ENCODE results near the gene METAP1D.
"Not testable (repeated sequence)": the region's sequence is repeated elsewhere in the genome, so short reads cannot be mapped to it uniquely, and the experiment has no call there.

Gene METAP1D

DNA sequence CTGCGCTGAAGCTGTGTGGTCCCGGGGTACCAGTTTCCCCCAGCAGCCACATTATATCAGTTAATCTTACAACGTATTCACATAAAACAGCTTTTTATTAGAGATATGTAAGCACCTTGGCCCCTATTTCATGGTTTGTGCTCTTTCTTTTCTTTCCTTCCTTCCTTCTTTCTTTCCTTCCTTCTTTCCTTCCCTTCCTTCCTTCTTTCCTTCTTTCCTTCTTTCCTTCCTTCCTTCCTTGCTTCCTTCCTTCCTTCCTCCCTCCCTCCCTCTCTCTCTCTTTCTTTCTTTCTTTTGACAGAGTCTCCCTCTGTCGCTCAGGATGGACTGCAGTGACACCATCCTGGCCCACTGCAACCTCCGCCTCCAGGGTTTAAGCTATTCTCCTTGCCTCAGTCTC, 3.7 kb upstream of the METAP1D start:
- DNase-seq (ENCODE audit: low read depth in 1 of 2, low spot score in 1 of 2): no peak

DNA sequence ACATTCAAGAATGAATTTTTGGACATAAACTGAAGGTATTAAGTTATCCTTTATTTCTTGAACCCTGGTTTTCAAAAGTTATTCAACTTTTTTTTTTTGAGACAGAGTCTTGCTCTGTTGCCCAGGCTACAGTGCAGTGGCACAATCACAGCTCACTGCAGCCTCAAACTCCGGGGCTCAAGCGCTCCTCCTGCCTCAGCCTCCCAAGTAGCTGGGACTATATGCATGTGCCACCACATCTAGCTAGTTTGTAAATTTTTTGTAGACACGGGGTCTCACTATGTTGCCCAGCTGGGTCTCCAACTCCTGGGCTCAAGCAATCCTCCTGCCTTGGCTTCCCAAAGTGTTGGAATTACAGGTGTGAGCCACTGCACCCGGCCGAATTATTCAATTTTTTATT, 2.7 kb upstream of the METAP1D start:
- DNase-seq (ENCODE audit: low read depth in 1 of 2, low spot score in 1 of 2): not testable (repeated sequence)

DNA sequence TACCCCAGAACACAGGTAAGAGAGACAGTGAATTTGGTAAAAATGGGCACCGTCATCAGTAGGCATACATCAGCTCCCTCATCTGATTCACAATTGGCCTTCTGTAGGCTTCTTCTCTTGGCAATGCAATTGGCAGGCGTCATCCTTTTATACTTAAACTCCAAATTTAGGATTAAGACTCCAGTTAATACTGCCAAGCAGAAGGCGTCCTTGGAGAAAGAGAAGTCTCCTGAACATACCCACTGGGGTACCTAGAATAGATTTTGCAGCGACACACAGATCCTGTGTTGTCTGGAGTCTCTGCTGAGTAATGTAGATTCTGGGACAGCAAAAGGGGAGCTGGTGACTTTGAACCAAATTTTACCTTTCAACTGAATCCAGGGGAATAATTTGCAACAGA, 592 bp upstream of the METAP1D start:
- no peak for DNase-seq (ENCODE audit: low read depth in 1 of 2, low spot score in 1 of 2)

DNA sequence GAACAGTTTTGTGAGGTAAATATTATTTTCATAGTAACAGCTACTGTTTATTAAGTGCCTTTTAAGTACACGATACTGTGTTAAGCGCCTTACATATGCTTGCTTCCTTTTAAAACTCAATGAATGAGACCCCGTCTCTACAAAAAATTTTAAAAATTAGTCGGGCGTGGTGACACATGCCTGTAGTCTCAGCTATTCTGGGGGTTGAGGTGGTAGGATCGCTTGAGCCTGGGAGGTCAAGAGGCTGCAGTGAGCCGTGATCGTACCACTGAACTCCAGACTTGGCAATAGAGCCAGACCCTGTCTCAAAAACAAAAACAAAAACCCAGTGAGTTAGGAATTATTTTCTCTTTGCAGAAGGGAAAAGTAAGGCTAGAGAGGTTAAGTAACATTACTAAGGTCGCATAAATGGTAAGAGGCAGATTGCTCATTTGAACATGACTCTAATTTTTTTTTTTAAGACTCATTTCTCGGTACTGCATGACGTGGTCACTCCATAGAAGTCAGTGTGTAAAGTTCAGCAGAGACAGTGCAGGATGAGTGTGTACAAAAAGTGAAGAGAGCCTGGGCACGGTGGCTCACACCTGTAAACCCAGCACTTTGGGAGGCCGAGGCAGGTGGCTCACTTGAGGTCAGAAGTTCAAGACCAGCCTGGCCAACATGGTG, 1.1 kb downstream of the METAP1D start:
- DNase-seq (ENCODE audit: low read depth in 1 of 2, low spot score in 1 of 2): no peak

DNA sequence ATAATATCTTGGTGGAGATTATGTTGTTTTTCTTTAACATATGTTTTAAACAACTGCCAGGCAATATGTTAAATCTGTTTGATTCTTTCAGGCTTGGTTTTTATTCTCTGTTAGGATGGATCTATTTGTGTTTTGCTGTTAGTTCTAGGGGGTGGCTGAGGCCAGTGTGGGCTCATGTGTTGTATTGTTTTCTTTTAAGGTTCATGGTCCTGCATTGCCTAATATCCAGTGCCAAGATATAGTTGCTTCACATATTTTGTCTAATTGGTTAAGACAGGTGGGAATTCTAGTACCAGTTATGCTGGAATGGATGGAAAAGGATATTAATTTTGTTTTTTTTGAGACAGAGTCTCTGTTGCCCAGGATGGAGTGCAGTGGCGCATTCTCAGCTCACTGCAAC, 7.6 kb downstream of the METAP1D start:
- no peak for DNase-seq (ENCODE audit: low read depth in 1 of 2, low spot score in 1 of 2)

DNA sequence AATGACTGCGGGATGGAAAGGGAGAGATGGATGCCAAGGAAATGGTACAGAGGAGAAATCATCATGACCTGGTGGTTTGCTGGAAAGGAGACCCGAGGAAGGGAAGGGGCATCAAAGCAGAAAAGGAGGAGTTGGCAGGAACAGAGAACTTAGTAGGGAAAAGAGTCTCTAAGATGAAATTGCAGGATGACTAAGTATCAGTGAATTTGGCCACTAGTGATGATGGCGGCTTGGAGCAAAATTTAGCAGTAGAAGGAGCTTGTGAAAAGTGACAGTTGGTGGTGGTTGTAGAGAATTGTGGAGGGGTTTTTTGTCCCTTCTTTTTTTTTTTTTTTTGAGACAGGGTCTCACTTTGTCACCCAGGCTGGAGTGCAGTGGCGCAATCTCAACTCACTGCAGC, 10.1 kb downstream of the METAP1D start:
- no peak for DNase-seq (ENCODE audit: low read depth in 1 of 2, low spot score in 1 of 2)

DNA sequence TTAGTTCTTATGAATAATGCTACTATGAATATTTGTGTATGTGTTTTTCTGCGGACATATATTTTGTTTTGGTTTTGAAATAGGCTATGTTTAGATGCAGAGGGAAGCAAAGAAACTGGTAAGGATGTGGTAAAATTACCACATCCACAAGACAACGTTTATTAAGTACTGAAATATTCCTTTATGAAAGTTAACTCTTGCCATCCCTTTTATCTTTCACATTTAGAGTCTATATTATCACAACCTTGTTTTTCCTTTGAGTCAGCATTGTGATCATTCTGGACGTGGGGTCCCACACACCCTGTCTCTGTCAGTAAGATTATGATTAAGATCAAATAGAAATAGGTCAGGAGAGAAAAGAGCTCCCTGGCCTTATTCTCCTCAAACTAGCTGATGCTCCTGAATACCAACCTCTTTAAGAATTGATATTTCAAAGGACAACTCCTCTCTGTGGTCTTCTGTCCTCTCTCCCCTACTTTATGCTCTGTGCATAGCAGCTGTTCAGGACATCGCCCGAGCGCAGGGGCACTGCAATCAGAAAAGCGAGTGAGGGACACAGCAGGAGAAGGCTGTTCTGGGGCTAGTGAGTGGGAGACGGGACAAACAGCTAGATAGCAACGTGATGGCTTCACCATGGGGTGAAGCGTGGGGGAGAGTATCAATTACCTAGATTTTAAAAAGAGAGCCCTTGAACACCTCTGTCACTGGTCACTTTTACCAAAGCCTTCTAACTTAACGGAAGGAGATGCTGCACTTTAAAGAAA, 12.2 kb downstream of the METAP1D start:
- no peak for DNase-seq (ENCODE audit: low read depth in 1 of 2, low spot score in 1 of 2)

DNA sequence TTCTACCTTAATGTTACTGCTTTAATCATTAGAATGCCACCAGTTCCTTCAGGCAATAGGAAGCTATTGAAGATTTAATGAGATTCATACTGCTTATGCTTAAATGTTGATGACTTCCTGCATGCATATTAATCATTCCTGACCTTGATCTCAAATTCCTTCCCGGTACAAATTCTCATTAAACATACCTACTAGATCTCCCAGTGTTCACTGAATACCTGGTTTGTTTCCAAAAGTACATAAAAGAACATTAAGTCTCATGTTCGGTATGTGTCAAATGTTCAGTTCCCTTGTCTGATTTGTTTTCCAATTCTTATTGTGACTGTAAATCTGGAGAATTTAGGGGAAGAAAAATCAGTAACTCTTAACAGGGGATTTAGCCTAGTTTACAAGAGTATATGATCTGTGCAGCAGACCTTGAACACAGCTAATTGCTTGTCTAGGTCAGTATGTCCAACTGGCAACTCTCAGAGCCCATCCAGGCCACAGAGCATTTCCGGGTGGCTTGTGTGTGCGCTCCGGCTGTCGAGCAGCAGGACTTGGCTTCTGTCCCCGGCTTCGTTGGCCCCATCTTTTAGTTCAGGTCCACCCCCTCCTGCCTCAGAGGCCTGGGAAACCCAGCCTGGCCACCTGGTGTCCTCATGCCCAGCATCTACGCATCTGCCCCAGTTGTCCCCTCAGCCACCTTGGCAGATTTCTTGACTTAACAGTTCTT, 13.1 kb downstream of the METAP1D start:
- no peak for DNase-seq (ENCODE audit: low read depth in 1 of 2, low spot score in 1 of 2)

DNA sequence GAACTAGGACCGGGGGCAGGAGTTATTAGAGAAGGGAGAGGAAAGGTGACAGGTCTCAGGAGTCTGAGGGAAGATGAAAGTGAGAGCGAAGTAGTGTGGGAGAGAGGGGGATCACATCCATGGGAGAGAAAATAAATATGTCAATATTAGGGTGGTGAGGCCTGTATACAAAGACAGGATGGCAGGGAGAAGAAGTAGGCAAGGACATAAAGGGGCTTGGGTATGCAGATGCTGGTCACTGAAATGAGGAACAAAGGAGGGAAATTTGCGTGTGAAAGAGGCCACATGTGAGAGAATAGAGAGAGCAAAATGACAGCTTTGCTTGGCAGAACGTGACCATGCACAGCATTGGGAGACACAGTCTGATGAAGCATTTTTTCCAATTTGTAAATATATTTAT, 13.6 kb downstream of the METAP1D start:
- no peak for DNase-seq (ENCODE audit: low read depth in 1 of 2, low spot score in 1 of 2)

DNA sequence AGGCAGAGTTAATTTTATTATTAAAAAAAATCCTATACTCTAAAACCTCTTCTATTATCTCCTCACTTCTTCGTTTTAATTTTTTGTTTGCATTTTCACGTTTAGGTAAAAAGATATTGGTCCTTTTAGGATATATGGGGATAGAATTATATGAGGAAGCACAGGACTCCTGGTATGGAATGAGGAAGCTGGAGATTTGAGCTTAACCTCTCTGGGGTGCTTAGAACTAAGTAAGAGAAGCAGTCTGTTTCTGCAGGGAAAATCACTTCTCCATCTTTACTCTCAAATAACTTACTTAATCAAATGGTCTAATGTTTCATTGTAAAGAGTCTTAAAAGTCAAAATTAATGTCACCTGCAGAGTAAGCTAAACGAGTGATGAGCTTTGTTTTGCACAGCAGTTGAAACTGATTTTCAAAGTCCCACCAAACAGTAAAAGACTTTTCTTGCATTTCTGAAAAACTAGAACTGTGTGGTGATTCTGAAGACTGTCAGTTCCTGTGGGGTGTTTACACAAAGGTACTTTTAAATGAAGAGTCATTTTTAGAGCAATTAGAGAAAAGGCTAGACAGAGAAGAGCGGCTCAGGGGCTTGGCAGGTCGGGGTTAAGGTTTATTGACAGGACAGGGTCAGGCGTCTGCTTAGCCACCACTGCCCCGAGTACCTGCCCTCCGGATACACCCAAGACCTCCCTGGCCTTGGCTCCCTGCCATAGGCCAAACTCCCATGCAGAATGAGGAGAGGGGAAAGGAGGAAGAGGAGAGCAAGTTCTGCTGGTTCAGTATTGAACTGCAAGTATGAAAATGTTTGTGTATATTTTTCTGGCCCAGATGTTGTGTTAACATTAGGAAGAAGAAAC, 21.6 kb downstream of the METAP1D start:
- DNase-seq (ENCODE audit: low read depth in 1 of 2, low spot score in 1 of 2): no peak

DNA sequence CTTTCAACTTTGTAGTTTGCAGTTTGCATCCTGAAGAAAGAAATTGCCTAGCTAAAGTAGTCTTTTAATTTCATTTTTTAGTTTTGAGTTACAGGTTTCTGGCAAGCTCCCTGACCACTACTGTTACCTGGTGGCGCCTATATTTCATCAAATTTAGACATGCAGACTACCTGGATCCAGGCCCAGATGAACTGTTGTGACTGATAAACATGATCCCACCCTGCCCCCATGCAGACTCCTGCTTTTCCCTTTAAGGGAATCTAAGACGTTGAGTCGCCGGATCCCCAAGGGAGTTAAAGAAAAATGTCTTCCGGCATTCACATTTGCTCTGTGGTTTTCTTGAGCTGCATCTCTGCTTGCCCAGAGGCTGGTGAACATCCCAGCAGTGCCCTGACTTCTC, 22.2 kb downstream of the METAP1D start:
- DNase-seq (ENCODE audit: low read depth in 1 of 2, low spot score in 1 of 2): no peak

DNA sequence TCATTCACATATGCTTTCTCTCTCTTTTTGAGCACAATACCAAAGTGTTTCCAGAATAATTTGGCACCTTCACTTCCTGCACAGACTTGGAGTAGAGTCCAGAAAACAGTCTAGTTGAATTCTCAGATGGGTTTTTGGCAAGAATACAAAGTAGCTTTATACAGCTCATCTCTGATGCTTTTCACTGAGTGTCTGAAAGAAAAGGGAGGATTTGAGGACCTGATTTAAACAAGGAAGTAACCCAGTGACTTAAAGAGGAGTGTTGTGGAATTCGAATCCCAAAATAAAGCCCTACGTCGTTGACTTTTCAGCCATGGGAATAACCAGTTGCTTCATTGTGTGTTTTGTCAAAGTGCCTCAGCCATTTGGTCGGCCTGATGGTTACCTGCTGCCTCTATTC, 31.8 kb downstream of the METAP1D start:
- no peak for DNase-seq (ENCODE audit: low read depth in 1 of 2, low spot score in 1 of 2)

DNA sequence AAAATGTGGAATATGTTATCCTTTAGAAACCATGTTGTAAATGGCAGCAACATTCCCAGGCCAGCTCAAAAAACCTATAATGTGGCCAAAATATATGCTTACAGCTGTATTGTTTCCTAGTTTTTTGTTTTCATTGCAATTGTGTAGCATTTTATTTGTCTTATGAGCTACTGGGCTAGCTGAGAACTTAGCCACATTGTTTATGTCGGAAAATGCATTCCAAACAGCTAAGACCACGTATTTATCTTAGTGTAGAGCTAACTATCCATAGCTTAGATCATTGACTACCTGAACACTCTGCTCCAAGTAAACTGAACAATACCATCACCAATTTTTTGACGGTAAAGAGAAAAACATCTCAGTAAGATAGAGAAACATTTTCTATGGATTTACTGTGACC, 38.4 kb downstream of the METAP1D start:
- DNase-seq (ENCODE audit: low read depth in 1 of 2, low spot score in 1 of 2): no peak

DNA sequence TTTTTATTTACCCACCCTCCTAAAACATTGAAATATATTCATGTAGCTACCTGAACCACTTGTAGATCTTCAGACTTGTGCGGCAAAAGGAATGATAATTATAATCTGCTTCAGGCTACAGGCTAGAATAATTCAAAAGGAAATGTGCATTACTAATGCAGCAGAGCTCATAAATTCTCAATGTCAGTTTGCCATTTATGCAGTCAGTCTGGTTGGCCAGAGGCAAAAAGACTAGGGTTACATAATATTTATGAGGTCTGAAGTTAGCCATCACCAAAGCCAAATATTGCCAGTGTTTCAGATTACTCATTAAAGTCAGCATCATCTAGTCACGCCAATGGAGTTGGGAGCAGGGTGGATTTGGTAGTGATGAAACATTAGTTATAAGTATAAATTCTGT, 38.9 kb downstream of the METAP1D start:
- no peak for DNase-seq (ENCODE audit: low read depth in 1 of 2, low spot score in 1 of 2)

DNA sequence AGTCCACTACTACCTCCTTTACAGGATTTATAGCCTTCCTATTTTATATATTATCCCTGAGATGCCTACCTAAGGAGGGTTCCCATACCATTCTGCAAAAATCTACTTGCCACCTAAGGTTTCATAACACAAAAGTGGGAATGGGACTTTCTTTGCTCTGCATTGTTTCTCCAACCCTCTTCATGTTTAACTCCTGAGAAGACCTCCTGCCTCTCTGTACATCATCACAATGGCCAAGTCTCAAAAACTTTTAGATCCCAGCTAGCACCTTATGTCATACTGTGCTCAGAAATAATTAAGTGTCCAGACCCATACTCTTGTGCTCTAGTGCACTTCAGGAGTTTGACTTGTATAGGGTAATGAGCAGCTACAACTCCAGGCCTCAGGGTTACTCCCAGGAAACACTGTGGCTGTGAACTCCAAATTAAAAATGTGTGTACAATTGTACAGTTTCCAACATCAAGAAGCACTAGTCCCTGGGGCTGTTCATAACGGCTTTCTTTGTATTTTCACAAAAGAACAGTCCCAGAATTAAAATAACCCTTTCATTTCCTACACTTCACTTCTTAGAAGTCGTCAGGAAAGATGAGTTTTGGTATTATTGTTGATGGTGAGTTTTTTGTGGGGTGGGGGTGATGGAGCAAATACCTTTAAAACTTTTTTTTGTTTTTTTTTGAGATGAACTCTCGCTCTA, 39.4 kb downstream of the METAP1D start:
- DNase-seq (ENCODE audit: low read depth in 1 of 2, low spot score in 1 of 2): no peak

DNA sequence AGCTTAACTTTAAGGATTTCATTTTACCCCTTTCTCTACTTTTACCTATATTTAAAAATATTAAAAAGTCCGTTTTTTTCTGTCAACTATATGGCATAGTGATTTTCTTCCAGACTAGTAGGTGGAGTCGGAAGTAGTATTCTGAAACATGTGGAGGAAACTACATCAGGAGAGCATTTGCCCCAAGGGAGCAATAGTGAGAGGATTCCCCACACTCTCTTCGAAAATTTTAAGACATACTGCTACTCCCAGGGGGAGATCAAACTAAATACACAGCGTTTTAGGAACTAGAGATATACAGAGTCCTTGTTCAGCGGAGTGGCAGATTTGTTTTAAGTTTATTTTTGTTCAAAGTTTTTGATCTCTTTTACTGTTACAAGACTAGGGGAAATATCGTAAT, 40.6 kb downstream of the METAP1D start:
- no peak for DNase-seq (ENCODE audit: low read depth in 1 of 2, low spot score in 1 of 2)

DNA sequence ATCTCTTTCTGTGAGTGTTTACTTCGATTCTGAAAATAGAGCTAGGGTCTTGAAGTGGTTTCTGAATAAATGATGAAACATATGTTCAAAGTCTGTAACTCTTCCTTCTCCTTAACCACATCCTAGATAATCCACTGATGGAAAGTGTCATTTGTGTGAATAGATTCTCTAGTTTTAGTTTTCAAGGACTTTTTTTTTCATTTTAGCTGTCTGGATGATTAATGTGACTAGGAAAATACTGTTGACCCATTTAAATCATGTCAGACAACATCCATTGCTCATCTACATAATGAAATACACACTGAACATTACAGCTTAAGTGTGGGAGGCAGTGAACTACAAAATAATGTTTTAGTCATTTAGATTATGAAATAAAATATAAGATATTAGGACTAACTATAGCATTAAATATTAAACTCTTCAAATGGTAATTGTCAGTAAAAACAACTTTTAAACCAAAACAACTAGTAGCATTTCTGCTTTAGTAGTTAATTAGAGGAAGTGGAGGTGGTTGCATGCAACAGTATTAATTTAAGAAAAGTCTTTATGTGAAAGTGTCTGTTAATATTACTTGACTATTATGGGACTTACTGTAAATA, 46.4 kb downstream of the METAP1D start:
- no peak for DNase-seq (ENCODE audit: low read depth in 1 of 2, low spot score in 1 of 2)

DNA sequence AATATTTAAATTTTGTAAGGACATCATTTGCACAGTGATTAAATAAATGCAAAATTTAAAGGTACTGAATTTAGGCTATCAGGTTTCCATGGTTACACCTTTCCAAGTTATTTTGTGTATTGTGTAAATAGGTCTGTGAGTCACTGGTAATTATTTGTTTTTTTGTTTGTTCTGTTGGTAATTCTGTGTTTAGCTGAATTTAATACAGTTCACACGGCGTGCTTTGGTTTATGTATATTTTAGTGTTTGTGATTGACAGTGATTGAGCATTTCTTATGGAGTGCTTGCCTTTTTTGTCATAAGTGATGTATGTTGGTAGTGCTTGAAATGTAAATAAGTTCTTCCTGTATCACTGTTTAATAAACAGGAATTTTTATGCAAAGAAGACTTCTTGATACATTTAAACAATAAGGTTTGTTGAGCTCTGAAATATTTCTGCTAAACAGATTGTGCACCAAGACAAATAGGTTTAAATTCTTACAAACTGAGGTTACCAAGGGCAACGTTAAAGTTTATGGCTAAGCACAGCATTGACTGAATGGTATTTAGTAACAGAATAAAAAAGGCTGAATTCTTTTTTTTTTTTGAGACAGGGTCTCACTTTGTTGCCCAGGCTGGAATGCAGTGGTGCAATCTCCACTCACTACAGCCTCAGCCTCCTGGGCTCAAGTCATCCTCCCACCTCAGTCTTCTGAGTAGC, 47.3 kb downstream of the METAP1D start:
- DNase-seq (ENCODE audit: low read depth in 1 of 2, low spot score in 1 of 2): no peak

DNA sequence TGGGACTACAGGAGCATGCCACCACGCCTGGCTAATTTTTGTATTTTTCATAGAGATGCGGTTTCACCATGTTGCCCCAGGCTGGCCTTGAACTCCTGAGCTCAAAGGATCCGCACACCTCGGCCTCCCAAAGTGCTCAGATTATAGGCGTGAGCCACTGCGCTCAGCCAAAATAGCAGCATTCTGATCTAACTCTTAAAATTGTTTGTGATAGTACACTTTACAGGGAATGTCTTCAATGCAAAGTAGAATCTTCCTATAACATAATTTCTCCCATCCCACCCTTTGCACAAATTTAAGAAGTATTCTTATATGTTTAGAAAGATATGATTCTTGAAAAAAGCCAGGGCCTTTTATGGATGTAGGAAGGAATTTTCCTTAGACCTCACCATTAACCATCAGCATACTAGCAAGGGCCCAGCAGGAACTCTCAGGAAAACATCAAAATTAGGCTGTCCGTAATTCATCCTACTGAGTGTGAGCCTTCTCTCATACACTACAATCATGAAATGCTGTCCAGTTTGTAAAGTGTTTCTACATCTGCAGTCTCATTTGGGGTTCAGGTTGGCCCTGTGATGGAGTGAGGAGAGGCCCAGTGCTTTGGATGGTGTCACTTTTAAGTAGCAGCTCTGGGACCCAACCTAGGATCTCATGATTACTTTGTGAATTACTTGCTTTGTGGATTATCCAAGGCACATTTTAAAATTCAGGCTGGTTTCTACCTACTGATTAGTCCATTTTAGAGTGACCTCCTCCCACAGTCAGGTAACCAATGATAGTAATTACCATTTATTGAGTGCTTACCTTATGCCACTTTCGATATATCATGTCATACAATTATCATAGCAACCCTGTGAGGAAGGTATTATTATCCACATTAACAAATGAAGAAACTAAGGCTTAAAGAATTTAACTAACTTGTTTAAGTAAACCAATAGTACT, 48.1 kb downstream of the METAP1D start:
- DNase-seq (ENCODE audit: low read depth in 1 of 2, low spot score in 1 of 2): no peak

Data from stimulated activated CD4-positive, alpha-beta T cell treated with anti-CD3 and anti-CD28 coated beads, Interleukin-15, amount 100 ng/mL, for 1 hour (primary cell).